NCI-H748 (cell line): ENCODE data around the gene GPR141.

ENCODE experiments used
- DNase-seq: peaks from one replicate; lab custom pipeline; 2025; ENCODE audit not compliant: unreplicated experiment; lab: John Stamatoyannopoulos, UW

Gene GPR141

GRCh38 chr7:37775921-37776320, 92.4 kb downstream of the GPR141 start:
- DNase-seq, result no peak

- no peak for DNase-seq
These were observed 97.6 kb downstream of the GPR141 start for GRCh38 chr7:37781156-37781555.

GRCh38 chr7:37782166-37782565, 98.6 kb downstream of the GPR141 start:
- no peak for DNase-seq

- no peak for DNase-seq
These were observed 100.4 kb downstream of the GPR141 start for GRCh38 chr7:37784015-37784414.

- no peak for DNase-seq
These were observed 103.4 kb downstream of the GPR141 start for GRCh38 chr7:37786741-37787569.
